NT2/D1 (cell line): Measurements from ENCODE around the gene SLC35E1.

Experiments used
- DNase-seq: peaks from one replicate; pipeline ENCODE4 v3.0.0-alpha.2; 2011; ENCODE audit warnings: low read depth, low spot score
- H3K27me3 ChIP-seq: 2 replicates; pipeline ENCODE4 v1.6.0; 2011; ENCODE audit warnings: mild to moderate bottlenecking; ENCODE audit not compliant: insufficient read length, insufficient read depth
- H3K36me3 ChIP-seq: 2 replicates; pipeline ENCODE4 v1.6.1; 2011; ENCODE audit warnings: mild to moderate bottlenecking, low read length, mixed read lengths; ENCODE audit not compliant: insufficient read depth, insufficient read length
- H3K4me1 ChIP-seq: 2 replicates; pipeline ENCODE4 v1.5.1; 2011; ENCODE audit not compliant: insufficient read depth, insufficient read length
- H3K4me3 ChIP-seq: 2 replicates; pipeline ENCODE4 v1.5.1; 2011; ENCODE audit warnings: low read depth; ENCODE audit not compliant: insufficient read length
- H3K9ac ChIP-seq: 2 replicates; pipeline ENCODE4 v1.6.0; 2011; ENCODE audit warnings: low read depth; ENCODE audit not compliant: insufficient read length
- H3K9me3 ChIP-seq: 2 replicates; pipeline ENCODE4 v1.5.1; 2011; ENCODE audit warnings: mild to moderate bottlenecking, low read length; ENCODE audit not compliant: insufficient read depth
- SUZ12 ChIP-seq: IDR thresholded peaks from 2 replicates; pipeline ENCODE4 v1.6.1; 2011; ENCODE audit not compliant: insufficient read length, insufficient read depth; ENCODE audit errors: extremely low read depth
- YY1 ChIP-seq: IDR thresholded peaks from 2 replicates; pipeline ENCODE4 v1.6.1; 2011; ENCODE audit not compliant: insufficient read length, insufficient read depth
- ZNF274 ChIP-seq: IDR thresholded peaks from 2 replicates; pipeline ENCODE4 v1.6.1; 2011; ENCODE audit warnings: mild to moderate bottlenecking, low read depth, low read length

SLC35E1 gene

DNA sequence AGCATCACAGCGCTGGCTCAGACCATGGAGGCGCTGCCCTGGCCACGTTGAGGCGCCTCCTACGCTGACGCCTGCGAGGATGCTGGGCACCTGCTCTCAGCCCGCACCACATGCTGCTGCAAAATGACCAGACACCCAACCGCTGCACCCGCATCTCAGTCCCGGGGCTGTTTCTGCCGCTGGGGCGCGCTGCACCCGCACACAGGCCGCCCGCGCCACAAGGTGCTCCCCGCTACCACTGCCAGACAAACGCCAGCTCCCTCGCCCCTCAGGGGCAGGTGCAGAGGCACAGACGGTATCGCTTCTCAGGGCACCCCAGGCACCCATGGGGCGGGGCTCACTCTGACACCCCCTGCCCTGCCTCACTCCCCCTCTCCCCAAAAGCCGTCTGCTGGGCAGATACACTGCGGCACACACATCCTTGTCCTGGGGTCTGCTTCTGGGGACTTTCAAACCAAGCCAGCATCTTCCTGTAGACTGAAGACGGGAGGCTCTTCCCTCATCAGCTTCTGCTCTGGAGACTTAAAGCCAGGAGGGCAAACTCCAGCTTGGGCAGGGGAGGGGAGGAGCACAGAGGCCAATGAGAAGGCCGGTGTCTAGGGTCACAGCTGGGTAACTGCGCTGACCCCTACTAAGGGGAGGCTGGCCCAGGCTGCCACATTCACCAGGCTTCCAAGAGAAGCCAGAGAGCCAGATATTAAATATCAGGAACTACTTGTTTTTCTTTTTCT lies 46.3 kb downstream of the SLC35E1 start:
- Histone ChIP-seq H3K9me3 (no peaks in the 10 kb centered on the region), H3K4me1 (peaks cover 5% of the 10 kb centered on the region), H3K36me3 (peaks cover 92% of the 10 kb centered on the region), H3K27me3 (no peaks in the 10 kb centered on the region), H3K9ac (no peak overlapping the region), H3K4me3 (no peak overlapping the region)
- no peak for DNase-seq
- no peak for TF ChIP-seq ZNF274

DNA sequence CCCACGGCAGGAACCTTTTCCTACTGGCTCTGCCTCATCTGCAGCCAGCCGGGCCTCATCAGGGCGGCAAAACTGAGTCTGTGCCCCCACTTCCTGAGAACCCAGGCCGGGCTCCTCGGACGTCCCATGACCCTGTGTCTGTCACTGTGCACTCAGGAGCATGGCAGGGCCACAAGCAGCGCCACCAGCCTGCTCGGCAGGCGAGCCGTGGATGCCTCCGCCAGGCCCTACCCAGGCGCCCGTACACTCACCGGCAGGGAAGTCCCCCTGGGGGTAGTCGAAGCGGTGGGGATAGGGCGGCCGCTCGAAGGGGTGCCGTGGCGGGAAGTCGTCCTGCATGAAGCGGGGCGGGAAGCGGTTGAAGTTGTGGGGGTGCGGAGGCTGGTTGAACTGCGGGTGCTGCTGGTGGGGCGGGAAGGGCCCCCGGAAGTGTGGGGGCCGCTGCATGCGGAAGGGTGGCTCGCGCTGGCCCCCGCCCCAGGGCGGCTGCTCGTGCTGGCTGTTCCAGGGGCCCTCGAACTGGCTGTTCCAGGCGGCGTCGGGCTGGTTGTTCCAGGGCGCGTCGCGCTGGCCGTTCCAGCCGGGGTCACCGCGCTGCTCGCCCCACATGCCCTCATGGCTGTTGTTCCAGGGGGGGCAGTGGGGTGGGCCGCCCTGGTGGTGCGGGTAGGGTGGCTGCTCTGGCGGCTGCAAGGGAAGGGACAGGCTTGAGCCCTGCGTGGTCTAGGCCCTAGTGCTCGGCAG lies 47.1 kb downstream of the SLC35E1 start:
- Histone ChIP-seq H3K27me3 (no peaks in the 10 kb centered on the region), H3K36me3 (peaks cover 92% of the 10 kb centered on the region), H3K4me1 (peaks cover 5% of the 10 kb centered on the region), H3K9ac (no peak overlapping the region), H3K4me3 (no peak overlapping the region), H3K9me3 (no peaks in the 10 kb centered on the region)
- DNase-seq: no peak
- TF ChIP-seq SUZ12: no peak
- TF ChIP-seq ZNF274: no peak
- no peak for TF ChIP-seq YY1

- no peaks in the 10 kb centered on the region for H3K27me3 ChIP-seq
- no peaks in the 10 kb centered on the region for H3K9me3 ChIP-seq
- TF ChIP-seq YY1 (no peak), SUZ12 (no peak), ZNF274 (no peak)
- peaks cover 5% of the 10 kb centered on the region for H3K4me1 ChIP-seq
- H3K36me3 ChIP-seq: peaks cover 94% of the 10 kb centered on the region
- H3K9ac ChIP-seq: no peak overlapping the region
- no peak for DNase-seq
- no peak overlapping the region for H3K4me3 ChIP-seq
Observed at GRCh38 chr19:16522559-16523377, 49.4 kb downstream of the SLC35E1 start.

GRCh38 chr19:16521715-16522289 lies 50.4 kb downstream of the SLC35E1 start:
- Histone ChIP-seq H3K4me3 (no peak overlapping the region), H3K4me1 (peaks cover 5% of the 10 kb centered on the region), H3K9ac (no peak overlapping the region), H3K36me3 (peaks cover 94% of the 10 kb centered on the region), H3K9me3 (no peaks in the 10 kb centered on the region), H3K27me3 (no peaks in the 10 kb centered on the region)
- TF ChIP-seq SUZ12 (no peak), ZNF274 (no peak), YY1 (no peak)
- DNase-seq: no peak

- no peak for DNase-seq
- H3K4me1 ChIP-seq: peaks cover 5% of the 10 kb centered on the region
- H3K9me3 ChIP-seq: no peaks in the 10 kb centered on the region
- no peak overlapping the region for H3K9ac ChIP-seq
- H3K36me3 ChIP-seq: peaks cover 96% of the 10 kb centered on the region
- no peak overlapping the region for H3K4me3 ChIP-seq
- TF ChIP-seq YY1 (no peak), ZNF274 (no peak), SUZ12 (no peak)
- no peaks in the 10 kb centered on the region for H3K27me3 ChIP-seq
Observed at GRCh38 chr19:16520986-16521624, 51.1 kb downstream of the SLC35E1 start.

GRCh38 chr19:16520074-16520973 lies 51.9 kb downstream of the SLC35E1 start:
- H3K4me3 ChIP-seq: no peak overlapping the region
- no peak overlapping the region for H3K9ac ChIP-seq
- H3K4me1 ChIP-seq: peaks cover 2% of the 10 kb centered on the region
- DNase-seq: no peak
- no peaks in the 10 kb centered on the region for H3K27me3 ChIP-seq
- TF ChIP-seq YY1 (no peak), SUZ12 (no peak), ZNF274 (no peak)
- peaks cover 93% of the 10 kb centered on the region for H3K36me3 ChIP-seq
- no peaks in the 10 kb centered on the region for H3K9me3 ChIP-seq
